ENCODE measurements around the gene UBE3B. TPM values are rescaled to one million over a fixed set of nuclear protein-coding genes. Genes with fewer than 3 reads are reported as not detected.
"Not testable (repeated sequence)": the region's sequence is repeated elsewhere in the genome, so short reads cannot be mapped to it uniquely, and the experiment has no call there.

UBE3B gene, protein sequence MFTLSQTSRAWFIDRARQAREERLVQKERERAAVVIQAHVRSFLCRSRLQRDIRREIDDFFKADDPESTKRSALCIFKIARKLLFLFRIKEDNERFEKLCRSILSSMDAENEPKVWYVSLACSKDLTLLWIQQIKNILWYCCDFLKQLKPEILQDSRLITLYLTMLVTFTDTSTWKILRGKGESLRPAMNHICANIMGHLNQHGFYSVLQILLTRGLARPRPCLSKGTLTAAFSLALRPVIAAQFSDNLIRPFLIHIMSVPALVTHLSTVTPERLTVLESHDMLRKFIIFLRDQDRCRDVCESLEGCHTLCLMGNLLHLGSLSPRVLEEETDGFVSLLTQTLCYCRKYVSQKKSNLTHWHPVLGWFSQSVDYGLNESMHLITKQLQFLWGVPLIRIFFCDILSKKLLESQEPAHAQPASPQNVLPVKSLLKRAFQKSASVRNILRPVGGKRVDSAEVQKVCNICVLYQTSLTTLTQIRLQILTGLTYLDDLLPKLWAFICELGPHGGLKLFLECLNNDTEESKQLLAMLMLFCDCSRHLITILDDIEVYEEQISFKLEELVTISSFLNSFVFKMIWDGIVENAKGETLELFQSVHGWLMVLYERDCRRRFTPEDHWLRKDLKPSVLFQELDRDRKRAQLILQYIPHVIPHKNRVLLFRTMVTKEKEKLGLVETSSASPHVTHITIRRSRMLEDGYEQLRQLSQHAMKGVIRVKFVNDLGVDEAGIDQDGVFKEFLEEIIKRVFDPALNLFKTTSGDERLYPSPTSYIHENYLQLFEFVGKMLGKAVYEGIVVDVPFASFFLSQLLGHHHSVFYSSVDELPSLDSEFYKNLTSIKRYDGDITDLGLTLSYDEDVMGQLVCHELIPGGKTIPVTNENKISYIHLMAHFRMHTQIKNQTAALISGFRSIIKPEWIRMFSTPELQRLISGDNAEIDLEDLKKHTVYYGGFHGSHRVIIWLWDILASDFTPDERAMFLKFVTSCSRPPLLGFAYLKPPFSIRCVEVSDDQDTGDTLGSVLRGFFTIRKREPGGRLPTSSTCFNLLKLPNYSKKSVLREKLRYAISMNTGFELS
- 100 to 1,000 TPM in 1 of 5 donors, 10 to 100 TPM in 4; 10.5 to 104 (median 48.1) TPM for total RNA-seq
- 10 to 100 TPM in 2 of 3 donors, 1 to 10 TPM in 1; 9.4 to 13.1 (median 11.5) TPM for polyA plus RNA-seq
- long read RNA-seq, donor 1: 0 reads
- long read RNA-seq, donor 2: 0 reads
- long read RNA-seq, donor 3: 0 reads
- long read RNA-seq, donor 4, full-length matches to known transcripts: 1 of 1 reads
- long read RNA-seq, donor 4, partial matches to known transcripts: 0 of 1 reads
- long read RNA-seq, donor 4, other reads (novel, unspliced or antisense): 0 of 1 reads
- long read RNA-seq, donor 5, partial matches to known transcripts: 0 of 1 reads
- long read RNA-seq, donor 5, other reads (novel, unspliced or antisense): 0 of 1 reads
- long read RNA-seq, donor 6, partial matches to known transcripts: 0 of 2 reads
- long read RNA-seq, donor 6, other reads (novel, unspliced or antisense): 0 of 2 reads
- long read RNA-seq, donor 7, full-length matches to known transcripts: 2 of 2 reads
- long read RNA-seq, donor 7, partial matches to known transcripts: 0 of 2 reads
- long read RNA-seq, donor 7, other reads (novel, unspliced or antisense): 0 of 2 reads
- long read RNA-seq, donor 8: 0 reads
- long read RNA-seq, donor 9: 0 reads
- long read RNA-seq, donor 10, partial matches to known transcripts: 0 of 1 reads
- long read RNA-seq, donor 10, other reads (novel, unspliced or antisense): 0 of 1 reads

- DNase-seq: peak; percentile 87 to 96
- H3K27ac ChIP-seq: peak within 1 kb of the TSS; percentile 87 to 98 (median 96)
- peaks cover 15 to 67% (median 47%) of the 10 kb centered on the region in 4 donors for H3K4me1 ChIP-seq
- WGBS, 5 donors: 0 to 1% (median 0%) methylated on average over 33 to 54 of the region's 54 CpGs
- no peaks in the 10 kb centered on the region for H3K27me3 ChIP-seq
- no peaks in the 10 kb centered on the region for H3K9me3 ChIP-seq
- intact Hi-C loops (cut with DNase I; ENCODE audit: low total_unique reads): no loop called here
- peak within 1 kb of the TSS; percentile 80 to 100 (median 90) for H3K4me3 ChIP-seq
- peaks cover 0 to 12% (median 5%) of the 10 kb centered on the region in 4 donors for H3K36me3 ChIP-seq
- TF ChIP-seq POLR2AphosphoS5 (IDR thresholded peaks at IDR 0.05) (peak; percentile 74 to 82 (median 80)), EP300 (IDR thresholded peaks at IDR 0.05) (peak; percentile 2), POLR2A (IDR thresholded peaks at IDR 0.05) (peak in 1 of 4 donors; percentile 34)
- TF ChIP-seq, protein P1, sequence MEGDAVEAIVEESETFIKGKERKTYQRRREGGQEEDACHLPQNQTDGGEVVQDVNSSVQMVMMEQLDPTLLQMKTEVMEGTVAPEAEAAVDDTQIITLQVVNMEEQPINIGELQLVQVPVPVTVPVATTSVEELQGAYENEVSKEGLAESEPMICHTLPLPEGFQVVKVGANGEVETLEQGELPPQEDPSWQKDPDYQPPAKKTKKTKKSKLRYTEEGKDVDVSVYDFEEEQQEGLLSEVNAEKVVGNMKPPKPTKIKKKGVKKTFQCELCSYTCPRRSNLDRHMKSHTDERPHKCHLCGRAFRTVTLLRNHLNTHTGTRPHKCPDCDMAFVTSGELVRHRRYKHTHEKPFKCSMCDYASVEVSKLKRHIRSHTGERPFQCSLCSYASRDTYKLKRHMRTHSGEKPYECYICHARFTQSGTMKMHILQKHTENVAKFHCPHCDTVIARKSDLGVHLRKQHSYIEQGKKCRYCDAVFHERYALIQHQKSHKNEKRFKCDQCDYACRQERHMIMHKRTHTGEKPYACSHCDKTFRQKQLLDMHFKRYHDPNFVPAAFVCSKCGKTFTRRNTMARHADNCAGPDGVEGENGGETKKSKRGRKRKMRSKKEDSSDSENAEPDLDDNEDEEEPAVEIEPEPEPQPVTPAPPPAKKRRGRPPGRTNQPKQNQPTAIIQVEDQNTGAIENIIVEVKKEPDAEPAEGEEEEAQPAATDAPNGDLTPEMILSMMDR (IDR thresholded peaks at IDR 0.05): no peak
Observed at GRCh38 chr12:109477185-109477962, at the start of gene UBE3B, which contains the start of gene KCTD10. UBE3B (plus strand) TSS chr12:109477634; CDS start chr12:109483552, 5,918 bp downstream. KCTD10 (minus strand) TSS chr12:109477300; CDS start chr12:109477262, 38 bp downstream.

GRCh38 chr12:109428037-109428629 lies 49.3 kb upstream of the UBE3B start:
- H3K9me3 ChIP-seq: no peaks in the 10 kb centered on the region
- no peak overlapping the region for H3K4me3 ChIP-seq
- WGBS, 5 donors: 19 to 22% (median 21%) methylated on average over 8 of the region's 8 CpGs
- peaks cover 0 to 5% (median 0%) of the 10 kb centered on the region in 3 donors for H3K27me3 ChIP-seq
- no peak for TF ChIP-seq EP300 (IDR thresholded peaks at IDR 0.05)
- no peak for TF ChIP-seq POLR2A (IDR thresholded peaks at IDR 0.05)
- peak in 1 of 3 donors; percentile 58 for TF ChIP-seq POLR2AphosphoS5 (IDR thresholded peaks at IDR 0.05)
- TF ChIP-seq, protein P1 (IDR thresholded peaks at IDR 0.05): peak in 6 of 7 experiments; percentile 19 to 93 (median 86)
- intact Hi-C loops (cut with DNase I; ENCODE audit: low total_unique reads): loop anchor here (10.0 kb wide), 1 partner anchor 57 kb away; no protein-coding TSS in a partner anchor
- H3K4me1 ChIP-seq: peaks cover 0 to 13% (median 6%) of the 10 kb centered on the region in 4 donors
- no peak overlapping the region for H3K27ac ChIP-seq
- no peaks in the 10 kb centered on the region for H3K36me3 ChIP-seq
- DNase-seq: peak; percentile 81 to 91

GRCh38 chr12:109428804-109429203 lies 48.6 kb upstream of the UBE3B start:
- not testable (repeated sequence) for H3K27me3 ChIP-seq, DNase-seq, H3K36me3 ChIP-seq, H3K27ac ChIP-seq, H3K4me3 ChIP-seq, H3K9me3 ChIP-seq
- peaks cover 0 to 15% (median 7%) of the 10 kb centered on the region in 4 donors for H3K4me1 ChIP-seq
- 84 to 97% (median 94%) methylated on average over 3 of the region's 3 CpGs for WGBS, 5 donors
- intact Hi-C loops (cut with DNase I; ENCODE audit: low total_unique reads): loop anchor here (10.0 kb wide), 1 partner anchor 56 kb away; no protein-coding TSS in a partner anchor

All from stomach (tissue), 19 donors.